ENCODE data around the gene SP2.
A peak's percentile ranks its signal among the peaks of the same experiment; 100 is the strongest.
"Not testable (repeated sequence)": the region's sequence is repeated elsewhere in the genome, so short reads cannot be mapped to it uniquely, and the experiment has no call there.

SP2 gene

DNA sequence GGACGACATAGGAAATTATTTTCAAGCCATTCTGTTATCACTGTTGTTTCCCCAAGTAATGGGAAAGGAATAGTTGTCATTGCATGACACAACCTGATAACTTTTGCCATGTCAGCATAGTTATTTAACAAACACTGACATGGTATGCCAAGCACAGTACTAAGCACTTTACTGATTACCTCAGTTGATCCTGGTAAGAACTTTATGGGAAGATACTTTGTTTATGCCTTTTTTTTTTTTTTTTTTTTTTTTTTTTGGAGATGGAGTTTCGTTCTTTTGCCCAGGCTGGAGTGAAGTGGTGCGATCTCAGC is 29.6 kb downstream of the SP2 start:
- FAIRE-seq = no peak

DNA sequence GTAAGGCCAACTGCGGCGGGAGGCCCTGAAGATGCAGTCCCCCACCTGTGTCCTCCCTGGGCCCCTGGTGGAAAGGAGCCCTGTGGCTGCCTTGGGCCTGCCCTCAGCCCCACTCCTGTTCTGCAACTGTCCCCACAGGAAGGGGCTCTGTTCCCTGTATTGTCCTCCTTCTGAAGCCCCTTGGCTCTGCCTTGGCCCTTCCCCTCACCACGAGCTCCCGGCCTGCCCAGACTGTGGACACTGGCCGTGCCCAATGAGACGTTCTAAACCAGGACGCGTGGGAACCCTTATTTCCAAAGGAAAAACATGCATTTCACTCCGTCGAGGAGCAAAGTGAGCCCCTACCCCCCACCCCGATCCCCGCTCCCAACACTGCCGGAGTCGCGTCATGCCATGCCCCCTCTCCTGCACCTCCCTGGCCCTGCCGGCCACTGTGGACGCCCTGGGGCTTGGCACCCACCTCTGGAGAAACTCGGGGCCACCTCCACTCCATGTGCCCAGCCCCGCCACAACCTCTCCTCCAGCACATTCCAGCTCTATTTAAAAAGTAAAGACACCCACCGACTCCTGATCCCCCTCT is 31.9 kb downstream of the SP2 start:
- no peak for FAIRE-seq

DNA sequence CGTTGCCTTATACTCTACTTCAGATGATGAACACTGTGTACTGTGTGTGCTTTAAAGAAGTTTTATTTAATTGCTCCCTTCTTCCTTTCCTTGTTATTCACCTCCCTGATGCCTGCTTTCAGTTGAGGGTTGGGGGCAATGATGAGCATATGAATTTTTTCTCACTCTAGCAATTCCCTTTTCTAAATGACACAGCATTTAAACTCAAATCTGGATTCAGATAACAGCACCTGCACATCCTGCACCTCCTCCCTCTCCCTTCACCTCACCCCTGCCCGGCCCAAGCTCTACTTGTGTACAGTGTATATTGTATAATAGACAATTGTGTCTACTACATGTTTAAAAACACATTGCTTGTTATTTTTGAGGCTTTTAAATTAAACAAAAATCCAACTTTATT is 32.4 kb downstream of the SP2 start:
- FAIRE-seq = no peak

DNA sequence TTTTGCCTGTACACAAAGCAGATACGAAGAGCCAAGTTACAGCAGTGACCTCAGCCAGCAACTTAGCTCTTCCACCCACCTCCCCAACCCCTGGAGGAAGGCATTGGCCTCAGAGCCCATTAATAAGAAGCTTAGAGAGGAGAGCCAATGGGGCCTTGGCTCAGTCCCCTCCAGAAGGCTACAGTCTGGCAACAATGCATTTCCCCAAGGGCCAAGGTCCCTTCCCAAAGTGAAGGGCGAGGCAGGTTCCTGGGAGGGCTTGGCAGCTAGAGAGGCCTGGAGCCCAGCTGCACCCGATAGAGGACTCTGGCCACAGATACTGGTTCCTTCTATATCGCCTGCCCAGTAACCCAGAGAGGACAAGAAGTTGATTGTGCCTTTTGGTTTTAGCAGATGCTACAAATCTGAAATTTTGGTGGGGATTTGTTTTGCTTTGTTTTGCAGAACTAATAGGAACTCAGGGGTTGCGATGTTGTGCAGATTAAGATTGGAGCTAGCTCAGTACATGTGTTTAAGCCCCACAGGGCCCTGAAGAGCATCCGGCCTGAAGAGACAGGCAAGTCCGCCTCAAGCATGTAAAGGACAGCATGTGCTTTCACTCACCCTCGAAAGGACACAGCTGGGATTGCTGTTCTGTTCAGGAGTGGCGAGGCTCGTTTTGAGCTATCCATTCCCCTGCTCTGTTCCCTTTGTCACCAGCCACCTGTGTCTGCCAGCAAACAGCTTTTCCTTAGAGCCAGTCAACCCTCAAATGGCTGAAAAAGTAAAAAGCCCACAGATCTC is 33.4 kb downstream of the SP2 start:
- no peak for FAIRE-seq

DNA sequence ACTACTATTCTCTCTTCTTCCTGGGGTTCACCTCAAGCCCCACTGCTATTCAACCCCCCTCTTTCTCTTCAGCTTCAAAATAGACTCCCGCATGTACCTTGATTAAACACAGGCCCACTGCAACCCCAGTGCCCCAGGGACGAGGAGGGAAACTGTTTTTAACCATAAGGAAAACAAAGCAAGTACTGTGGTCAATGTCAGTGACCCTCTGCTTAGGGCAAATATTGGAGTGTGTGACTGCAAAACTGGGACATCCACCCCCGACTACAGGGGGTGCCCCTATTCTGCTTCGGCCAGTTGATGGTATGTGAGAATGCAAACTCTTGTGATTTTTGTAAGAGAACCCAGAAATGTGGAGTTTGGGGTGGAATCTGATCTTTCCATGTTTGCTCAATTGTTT is 35.8 kb downstream of the SP2 start:
- no peak for FAIRE-seq

DNA sequence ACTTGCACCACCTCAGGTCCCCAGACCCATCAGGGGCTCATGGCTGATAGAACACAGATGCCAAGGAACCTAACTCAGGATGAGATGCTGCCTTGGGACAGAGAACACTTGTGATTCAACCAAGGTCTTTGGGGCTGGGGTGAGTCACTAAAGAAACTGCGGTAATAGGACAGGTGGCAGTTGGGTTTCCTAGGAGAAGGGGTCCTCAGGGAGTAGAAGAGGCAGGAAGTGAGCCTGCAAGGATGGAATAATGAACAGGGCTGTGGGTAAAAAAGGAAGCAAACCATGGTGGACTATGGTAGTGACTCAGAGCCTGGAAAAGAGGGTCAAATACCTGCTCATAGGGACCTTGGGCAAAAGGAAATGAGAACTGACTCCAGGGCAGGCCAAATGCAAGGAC is 38.8 kb downstream of the SP2 start:
- no peak for FAIRE-seq

DNA sequence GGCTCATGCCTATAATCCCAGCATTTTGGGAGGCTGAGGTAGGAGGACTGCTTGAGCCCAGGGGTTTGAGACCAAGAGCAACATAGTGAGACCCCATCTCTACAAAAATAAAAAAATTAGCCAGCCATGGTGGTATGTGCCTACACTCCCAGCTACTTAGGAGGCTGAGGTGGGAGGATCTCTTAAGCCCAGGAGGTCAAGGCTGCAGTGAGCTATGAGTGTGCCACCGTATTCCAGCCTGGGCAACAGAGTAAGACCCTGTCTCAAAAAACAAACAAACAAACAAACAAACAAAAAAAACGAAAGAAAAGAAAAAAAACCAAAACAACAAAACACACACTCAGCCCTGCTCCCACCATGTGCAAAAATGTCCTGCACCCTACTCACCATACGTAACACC is 39.4 kb downstream of the SP2 start:
- not testable (repeated sequence) for FAIRE-seq

DNA sequence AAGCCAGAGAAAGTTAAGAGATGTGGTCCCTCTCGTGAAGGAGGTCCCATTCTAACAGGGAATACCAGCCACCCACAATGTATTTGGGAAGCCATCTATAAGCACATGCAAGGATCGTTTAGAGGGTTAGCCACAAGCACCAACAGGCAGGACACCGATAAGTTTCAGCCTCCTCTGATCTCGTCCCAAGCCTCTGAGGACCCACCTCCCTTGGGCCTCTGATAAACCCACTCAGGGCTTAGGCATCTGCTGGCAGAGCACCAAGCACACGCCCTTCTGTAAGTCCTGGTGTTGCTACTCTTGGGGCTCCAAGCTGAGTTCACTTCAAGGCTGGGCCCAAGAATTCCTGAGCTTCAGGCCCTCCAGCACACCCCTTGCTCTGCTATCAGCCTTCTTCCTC is 39.9 kb downstream of the SP2 start:
- no peak for FAIRE-seq

DNA sequence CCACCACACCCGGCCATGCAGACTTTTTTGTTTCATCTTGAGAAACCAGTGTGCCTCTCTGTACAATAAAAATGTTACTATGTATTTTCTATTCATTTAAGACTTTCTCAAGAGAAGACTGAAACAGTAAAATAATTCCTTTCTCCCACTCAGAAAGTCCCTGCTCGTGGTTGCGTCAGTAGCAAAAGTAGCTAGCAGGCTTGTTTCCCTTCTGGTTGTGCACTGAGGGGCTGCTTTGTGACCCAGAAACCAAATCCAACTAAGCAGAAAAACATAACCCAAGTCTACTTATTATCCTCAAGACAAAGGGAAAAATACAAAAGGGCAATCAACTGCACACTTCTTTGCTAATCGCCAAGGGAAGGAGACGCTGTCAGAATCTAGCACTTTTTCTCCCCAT is 41.9 kb downstream of the SP2 start:
- no peak for FAIRE-seq

DNA sequence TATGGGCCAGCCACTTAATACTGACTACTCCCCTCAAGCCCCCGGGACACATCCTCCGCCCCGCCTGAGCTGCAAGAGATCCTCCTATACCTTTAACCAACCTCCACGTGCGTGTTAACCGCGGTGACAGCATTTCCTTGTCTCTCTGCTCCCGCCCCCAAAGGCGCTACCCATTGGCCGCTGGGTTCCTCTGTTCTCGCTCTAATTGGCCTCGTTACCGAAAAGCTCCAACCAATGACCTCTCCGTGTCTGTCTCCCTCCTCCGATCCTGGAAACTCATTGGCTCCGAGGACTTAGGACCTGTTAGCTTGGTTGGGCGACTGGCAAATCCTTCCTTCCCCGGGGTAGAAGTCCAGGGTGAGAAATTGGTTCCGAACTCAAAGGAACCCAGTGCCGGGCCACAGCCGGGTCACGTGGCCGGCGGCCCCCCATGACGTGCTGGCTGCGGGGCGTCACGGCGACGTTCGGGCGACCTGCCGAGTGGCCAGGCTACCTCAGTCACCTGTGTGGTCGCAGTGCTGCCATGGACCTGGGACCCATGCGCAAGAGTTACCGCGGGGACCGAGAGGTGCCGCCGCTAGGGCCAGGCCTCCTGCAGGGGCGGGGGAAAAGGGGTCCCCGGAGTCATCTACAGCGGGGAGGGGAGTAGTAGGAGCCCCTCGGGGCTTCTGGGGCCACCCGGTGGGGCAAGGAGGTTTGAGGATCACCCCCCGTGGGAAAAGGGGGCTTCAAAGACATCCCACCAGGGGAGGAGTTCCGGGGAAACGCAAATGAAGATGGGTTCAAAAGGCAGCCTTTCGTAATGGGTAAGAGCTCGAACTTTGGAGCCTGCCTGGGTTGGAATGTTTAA is 45.4 kb downstream of the SP2 start, which contains the start of gene PNPO:
PNPO (plus strand) TSS at position 326 of the 850 bp plus-strand sequence; CDS start at position 431, 105 bp downstream.
- peak; percentile 99 for FAIRE-seq

DNA sequence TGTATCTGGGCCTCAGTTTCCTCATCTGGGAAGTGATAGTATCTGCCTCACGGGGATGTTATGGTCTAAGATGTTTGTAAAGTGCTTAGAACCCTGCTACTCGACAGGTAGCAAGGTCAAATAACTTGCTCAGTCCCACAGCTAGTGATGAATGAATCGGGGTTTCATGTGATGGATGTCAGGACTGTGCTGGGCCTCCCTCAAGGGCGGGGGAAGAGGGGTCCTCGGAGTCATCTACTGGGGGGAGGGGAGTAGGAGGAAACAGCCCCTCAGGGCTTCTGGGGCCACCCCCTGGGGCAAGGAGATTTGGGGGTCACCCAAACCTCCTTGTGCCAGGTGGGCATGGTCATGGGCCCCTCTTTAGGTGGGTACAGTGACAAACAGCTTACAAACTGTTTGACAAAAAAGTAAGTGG is 46.1 kb downstream of the SP2 start:
- no peak for FAIRE-seq

DNA sequence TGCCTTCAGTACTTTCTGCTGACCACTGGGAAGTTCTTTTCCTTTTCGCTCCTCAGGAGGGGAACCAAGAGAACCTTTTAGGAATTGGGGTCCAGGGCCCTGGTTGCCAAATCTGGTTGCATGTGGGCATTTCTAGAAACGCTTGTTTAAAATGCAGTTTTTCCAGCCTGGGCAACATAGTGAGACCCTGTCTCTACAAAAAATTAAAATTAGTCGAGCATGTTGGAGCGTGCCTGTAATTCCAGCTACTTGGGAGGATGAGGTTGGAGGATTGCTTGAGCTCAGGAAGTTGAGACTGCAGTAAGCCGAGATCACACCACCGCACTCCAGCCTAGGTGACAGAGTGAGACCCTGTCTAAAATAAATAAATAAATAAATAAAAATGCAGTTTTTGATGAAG is 46.5 kb downstream of the SP2 start:
- FAIRE-seq = no peak

DNA sequence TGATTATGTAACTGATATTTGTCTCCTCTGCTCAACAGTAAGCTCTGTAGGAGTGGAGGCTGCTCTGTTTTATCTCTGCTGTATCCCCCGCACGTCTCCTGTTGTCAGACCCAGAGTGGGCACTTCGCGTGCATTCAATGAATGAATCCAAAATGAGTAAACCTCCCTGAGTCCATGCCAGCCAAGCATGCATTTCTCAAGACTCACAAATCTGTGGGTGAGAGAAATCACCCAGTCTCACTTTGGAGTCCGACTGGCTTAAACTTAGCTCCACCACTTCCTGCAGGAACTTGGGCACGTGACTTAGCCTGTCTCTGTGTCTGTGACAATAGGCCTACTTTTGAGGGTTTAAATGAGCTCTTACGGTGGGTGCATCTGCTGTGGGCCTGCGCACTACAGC is 49.0 kb downstream of the SP2 start:
- no peak for FAIRE-seq

DNA sequence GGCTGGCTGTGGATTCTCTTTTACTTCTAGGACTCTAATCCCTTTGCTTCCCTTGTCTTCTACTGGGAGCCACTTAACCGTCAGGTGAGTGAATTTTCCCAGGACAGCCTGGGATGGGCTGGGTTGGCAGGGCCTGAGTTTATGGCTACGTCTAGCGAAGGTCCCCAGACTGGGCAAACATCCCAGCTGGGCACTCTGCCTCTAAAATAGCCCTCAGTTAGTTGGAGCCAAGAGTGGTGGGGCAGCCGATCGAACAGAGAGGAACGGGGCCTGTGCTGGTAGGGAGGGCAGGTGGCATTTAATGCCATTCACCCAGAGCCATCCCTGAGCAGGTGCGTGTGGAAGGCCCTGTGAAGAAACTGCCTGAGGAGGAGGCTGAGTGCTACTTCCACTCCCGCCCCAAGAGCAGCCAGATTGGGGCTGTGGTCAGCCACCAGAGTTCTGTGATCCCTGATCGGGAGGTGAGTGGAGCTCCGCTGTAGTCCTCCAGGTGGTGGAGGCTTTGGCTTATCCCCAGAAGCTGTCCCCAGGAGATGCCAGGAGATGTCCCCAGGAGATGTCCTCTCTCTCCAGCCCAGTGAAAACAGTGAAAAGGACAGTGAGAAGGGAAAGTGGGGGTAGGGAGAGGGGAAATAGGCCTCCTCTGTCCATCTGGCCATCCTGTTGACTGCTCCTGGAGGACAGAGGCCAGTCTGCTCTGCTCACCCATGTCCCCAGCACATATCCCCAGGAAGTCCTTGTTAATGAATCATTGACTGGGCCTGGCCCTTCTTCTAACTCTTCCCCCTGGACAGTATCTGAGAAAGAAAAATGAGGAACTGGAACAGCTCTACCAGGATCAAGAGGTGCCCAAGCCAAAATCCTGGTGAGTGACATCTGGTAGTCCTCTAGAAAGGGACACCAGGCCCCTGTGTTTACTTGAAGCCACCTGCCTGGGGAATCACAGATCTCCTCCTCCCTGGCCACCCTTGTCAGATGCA is 49.8 kb downstream of the SP2 start:
- FAIRE-seq = no peak

DNA sequence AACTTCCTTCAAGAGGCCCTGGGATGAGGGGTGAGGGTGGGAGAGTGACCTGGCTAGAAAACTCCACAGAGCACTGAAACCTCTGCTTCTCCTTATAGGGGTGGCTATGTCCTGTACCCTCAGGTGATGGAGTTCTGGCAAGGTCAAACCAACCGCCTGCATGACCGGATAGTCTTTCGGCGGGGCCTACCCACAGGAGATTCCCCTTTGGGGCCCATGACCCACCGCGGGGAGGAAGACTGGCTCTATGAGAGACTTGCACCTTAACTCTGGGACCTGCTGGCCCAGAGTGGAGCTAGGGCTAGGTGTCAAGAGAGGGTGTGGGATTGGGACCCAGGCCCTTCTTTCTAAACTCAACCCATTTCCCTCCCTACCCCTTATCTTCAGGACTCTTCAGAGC is 50.5 kb downstream of the SP2 start:
- FAIRE-seq = no peak

DNA sequence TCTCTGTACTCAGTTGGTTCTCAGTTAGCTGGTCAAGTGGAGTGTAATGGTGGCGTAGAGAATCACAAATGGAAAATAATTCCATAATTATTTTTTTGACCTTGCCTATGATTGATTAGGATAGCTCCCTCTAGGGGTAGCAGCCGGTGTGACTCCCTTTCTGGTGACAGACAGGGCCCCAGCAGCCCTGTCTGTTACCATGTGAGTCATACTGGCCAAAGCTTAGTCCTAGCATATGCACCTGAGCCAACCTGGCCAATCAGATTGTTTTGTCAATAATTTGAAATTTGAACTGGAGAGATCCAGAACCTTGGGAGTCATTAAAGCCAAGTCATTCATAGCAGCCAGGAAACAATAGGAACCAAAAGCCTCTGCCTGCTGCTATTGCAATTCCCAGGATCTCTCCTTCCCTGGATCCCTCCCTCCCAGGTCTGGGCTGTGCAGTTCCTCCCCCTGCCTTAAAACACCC is 50.9 kb downstream of the SP2 start:
- peak; percentile 89 for FAIRE-seq

DNA sequence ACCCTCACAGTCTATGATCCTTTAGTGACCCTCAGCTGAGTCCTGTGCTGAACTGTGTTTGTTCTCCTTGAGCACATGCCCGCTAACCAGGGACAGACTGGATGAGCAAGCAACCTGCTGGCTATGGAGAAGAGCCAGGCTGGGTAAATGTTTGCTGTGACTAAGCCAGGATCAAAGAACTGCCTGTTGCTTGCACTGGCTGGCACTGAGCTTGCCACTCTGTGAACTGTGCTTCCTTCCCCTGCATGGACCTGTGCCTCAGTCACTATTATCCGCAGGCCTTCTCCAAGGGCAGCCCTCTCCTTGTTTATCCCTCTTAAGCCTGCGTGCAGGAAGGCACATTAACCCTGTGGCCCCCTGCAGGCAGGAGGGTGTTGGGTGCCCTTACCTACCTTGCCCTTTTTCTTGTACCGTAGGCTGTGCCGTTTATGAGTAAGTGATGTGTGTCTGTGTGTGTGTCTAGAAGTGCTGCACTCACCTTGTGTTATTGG is 52.7 kb downstream of the SP2 start:
- FAIRE-seq = no peak

DNA sequence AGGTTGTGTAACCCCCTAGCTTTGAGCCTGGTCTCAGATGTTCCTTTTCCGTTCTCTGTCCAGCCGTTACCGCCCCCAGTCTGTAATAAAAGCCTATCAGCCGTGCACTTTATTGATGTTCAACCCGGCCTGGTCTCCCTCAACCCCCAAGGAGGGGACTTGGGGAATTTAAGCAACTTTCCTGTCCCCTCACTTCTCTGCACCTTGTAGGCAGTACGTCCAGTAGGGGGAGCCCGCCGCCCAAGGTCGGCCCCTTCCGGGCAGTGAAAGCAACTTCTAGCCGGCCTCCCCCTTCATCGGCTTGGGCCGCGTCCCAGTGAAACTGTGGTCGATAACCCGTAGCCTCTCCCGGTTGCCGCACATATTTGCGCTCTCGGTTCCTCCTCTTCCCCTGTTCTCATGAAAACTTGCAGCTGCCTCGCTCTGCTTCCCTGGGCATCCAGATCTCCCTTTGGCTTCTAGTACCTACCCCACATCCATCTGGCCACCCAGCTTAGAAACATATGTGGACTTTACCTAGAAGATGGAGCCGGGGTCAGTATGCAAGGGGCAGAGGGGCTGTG is 53.2 kb downstream of the SP2 start:
- peak; percentile 39 for FAIRE-seq

DNA sequence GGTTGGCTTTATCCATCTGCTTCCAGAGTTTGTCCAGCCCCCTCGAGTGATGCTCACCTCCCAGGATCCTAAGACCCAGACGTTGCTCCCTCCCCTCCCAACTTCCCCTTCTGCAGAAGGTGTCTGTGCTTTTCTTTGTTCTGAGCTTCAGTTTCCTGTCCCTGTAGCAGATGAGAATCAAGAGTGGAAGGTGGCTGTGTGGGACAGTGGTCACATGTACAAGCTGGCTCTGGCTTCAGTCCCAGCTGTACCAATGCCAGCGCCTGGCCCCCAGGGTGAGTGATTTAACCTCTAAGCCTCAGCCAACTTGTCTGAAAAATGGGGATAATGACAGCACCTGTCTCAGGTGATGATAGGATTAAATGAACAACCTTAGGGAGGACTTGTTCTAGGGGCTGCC is 53.9 kb downstream of the SP2 start:
- no peak for FAIRE-seq

DNA sequence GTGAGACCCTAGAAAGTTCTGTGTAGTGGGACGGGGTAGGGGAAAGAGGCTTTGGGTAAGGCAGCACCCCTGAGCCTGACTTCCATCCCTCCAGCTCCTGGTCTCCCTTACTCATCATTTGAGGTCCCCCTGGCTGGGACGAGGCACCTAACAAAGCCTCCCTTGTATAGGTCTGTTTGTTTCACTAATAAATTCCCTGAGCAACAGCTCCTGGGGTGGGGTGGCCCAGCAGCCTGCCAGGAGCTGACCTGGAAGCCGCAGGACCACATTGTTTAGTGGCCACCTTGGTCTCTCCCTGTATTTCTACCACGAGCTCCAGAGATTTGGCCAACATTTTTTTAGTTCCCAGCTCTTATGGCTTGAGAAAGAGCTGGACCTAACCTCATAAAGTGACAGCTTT is 54.4 kb downstream of the SP2 start:
- no peak for FAIRE-seq

DNA sequence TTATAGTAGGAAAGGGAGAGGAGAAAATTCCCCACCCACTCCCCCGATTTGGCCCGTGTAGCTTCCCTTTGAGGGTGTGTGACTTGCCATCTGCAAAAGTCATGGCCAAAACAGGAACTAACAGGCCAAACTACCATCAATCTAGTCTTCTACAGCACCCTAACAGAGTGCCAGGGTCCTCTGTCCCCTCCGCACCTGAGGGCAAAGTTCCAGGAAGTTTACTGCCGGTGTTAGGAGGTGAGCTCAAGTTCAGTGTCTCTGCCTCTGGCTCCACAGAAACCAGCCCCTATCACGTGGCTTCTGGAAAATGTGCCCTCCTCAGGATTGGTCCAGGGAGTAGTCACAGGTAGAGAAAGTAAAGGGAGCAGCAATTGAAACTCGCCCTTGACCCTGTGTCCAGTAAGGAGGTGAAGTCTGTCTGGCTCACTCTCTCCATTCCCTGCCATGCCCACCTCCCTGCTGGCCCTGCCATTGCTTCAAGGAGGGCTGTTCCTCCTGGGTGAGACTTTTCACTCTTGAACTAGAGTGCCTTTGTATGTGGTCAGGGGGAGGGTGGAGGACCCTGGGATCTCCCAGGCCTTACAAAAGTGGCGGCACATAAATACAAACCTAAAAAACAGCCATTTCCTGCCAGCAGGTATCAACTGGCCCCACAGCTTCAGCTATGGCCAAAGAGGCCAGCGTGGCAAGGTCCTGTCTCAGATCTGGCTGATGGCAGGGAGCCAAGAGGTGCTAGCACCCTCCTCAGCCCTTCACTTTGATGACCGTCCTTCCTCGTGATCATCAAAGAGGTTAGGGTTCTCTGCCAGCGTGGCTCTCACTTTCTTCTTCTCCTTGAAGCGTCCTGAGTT is 56.4 kb downstream of the SP2 start:
- no peak for FAIRE-seq
